Mucosa of descending colon (tissue), 3 donors: Measurements from ENCODE around the gene SERPINB13. TPM values are rescaled to one million over a fixed set of nuclear protein-coding genes. Genes with fewer than 3 reads are reported as not detected.

Experiments used
- ATAC-seq: fragments of 200-7000 bp; cut with Tn5 transposase; one replicate; pipeline ENCODE4 v1.9.1; 2020; ENCODE audit warnings: mild to moderate bottlenecking, moderate library complexity
- DNase-seq, 3 donors: peaks; one replicate each; pipeline ENCODE4 v3.0.0-alpha.2; 2020
- H3K36me3 ChIP-seq: fragments of 200-600 bp; one replicate; pipeline ENCODE4 v1.8.0; 2021; ENCODE audit warnings: low read depth, mild to moderate bottlenecking
- H3K4me1 ChIP-seq: fragments of 200-600 bp; one replicate; pipeline ENCODE4 v1.8.0; 2021; ENCODE audit warnings: low read depth, mild to moderate bottlenecking
- H3K4me3 ChIP-seq: fragments of 200-600 bp; one replicate; pipeline ENCODE4 v1.8.0; 2021; ENCODE audit warnings: mild to moderate bottlenecking
- H3K9me3 ChIP-seq: fragments of 200-600 bp; one replicate; pipeline ENCODE4 v1.8.0; 2021; ENCODE audit warnings: mild to moderate bottlenecking
- intact Hi-C, 2 donors: fragments of 100-400 bp; cut with DNase I in 1 of 2; cut with micrococcal nuclease in 1 of 2; formaldehyde crosslinking; loops; one replicate each; pipeline versions ENCODE4 v1.11.0 to v1.11.1; 2022; cut with DNase I, micrococcal nuclease
- total RNA-seq, 3 donors: library from RNA; stranded (reverse); fragmentation: NEBNext Ultra II Directional in 2 of 3; extraction: Animal tissue kit (Norgen Biotek cat#: 25700) in 2 of 3; gene quantifications; one replicate each; pipeline versions ENCODE4 v1.2.1 to v1.2.4, GENCODE V29; 2021 to 2023
- TF ChIP-seq, protein P1 (sequence below): fragments of 200-600 bp; IDR thresholded peaks from one replicate; pipeline ENCODE4 v1.8.0; 2022; ENCODE audit warnings: antibody characterized with exemption, mild to moderate bottlenecking
- donor health status: DM: no; HTN: no; CAD: no; lungs with moderate emphysema.
- donor health status: DM: no; HTN: no; CAD: no.
- donor health status: DM: no; HTN: yes; CAD: no.

SERPINB13 gene
- total RNA-seq, 3 donors from 2014 or later = not detected

DNA sequence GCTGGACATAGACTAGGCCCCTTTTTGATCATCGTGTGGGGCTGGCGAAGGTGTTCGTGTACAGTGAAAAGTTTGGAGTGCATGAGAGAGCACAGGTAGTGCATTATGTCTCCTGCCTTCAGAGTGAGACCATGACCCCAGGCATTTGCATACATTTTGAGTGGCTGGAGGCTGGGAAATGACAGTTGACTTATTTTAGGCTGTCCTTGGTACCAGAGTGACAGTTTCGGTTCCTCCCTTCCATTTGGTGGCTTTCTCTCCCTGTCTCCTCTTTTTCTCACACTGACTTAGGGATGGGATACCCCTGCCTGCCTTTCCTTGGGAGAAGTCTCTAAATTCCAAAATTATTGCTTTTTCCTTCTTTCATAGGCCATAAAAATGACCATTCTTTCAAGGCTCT, 24.9 kb upstream of the SERPINB13 start:
- no peak overlapping the region for H3K4me3 ChIP-seq
- no peak for ATAC-seq
- no peaks in the 10 kb centered on the region for H3K4me1 ChIP-seq
- intact Hi-C loops = no loop called here
- DNase-seq = no peak
- TF ChIP-seq, protein P1, sequence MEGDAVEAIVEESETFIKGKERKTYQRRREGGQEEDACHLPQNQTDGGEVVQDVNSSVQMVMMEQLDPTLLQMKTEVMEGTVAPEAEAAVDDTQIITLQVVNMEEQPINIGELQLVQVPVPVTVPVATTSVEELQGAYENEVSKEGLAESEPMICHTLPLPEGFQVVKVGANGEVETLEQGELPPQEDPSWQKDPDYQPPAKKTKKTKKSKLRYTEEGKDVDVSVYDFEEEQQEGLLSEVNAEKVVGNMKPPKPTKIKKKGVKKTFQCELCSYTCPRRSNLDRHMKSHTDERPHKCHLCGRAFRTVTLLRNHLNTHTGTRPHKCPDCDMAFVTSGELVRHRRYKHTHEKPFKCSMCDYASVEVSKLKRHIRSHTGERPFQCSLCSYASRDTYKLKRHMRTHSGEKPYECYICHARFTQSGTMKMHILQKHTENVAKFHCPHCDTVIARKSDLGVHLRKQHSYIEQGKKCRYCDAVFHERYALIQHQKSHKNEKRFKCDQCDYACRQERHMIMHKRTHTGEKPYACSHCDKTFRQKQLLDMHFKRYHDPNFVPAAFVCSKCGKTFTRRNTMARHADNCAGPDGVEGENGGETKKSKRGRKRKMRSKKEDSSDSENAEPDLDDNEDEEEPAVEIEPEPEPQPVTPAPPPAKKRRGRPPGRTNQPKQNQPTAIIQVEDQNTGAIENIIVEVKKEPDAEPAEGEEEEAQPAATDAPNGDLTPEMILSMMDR = no peak
- no peaks in the 10 kb centered on the region for H3K9me3 ChIP-seq
- H3K36me3 ChIP-seq = no peaks in the 10 kb centered on the region

DNA sequence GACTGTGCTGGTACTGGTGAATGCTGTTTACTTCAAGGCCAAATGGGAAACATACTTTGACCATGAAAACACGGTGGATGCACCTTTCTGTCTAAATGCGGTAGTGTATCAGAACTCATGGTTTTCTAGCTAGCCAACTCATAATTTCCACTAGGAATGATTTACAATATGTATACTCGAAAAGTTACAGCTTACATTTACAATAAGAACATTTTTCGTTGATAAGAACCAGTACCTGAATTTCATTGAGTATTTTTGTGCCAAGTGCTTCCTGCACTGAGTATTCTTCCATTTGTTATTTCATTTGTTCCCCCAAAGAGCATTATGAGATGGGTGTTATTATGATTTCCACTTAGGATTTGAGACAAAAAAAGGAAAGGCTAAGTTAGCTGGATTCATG, 23.1 kb upstream of the SERPINB13 start:
- ATAC-seq = no peak
- Histone ChIP-seq H3K36me3 (no peaks in the 10 kb centered on the region), H3K9me3 (no peaks in the 10 kb centered on the region), H3K4me3 (no peak overlapping the region), H3K4me1 (no peaks in the 10 kb centered on the region)
- DNase-seq = no peak
- TF ChIP-seq, protein P1 = no peak
- intact Hi-C loops = no loop called here

DNA sequence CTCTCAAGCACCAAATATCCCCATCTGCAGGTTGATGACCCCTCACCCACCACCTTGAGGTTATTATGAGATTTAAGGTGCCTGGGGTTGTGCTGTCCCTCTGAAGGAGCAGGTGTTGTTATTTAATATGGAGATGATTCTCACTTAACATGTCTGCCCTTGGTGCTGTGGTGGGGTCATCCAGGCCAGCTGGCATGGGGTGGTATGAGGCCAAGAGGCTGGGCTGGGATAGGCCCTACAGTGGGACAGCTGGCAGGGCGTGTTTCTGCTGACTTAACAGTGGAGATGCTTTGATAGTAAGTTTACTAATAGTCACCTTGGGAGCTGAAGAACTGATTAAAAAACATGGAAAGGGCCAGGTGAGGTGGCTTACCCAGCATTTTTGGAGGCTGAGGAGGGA, 22.6 kb upstream of the SERPINB13 start:
- H3K36me3 ChIP-seq = no peaks in the 10 kb centered on the region
- H3K9me3 ChIP-seq = no peaks in the 10 kb centered on the region
- DNase-seq (no peak), ATAC-seq (no peak)
- H3K4me1 ChIP-seq = no peaks in the 10 kb centered on the region
- no peak overlapping the region for H3K4me3 ChIP-seq
- TF ChIP-seq, protein P1 = no peak
- intact Hi-C loops = no loop called here

DNA sequence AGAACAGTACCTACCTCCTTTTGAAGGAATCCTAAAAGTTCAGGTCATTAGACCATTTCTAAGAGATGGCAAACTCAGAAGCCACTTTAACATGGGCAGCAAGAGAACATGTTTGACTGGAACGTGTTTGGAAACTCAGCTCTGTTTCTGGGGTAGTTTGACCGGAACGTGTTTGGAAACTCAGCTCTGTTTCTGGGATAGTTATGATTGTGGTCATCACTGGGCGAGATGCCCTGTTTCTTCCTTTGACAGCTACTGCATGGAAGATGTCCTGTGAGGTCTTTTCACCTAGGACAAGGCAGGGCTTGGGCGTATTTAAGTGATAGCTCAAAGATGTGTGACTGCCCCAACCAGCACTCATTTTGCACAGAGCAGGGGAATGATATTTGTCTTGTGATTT, 19.9 kb upstream of the SERPINB13 start:
- Histone ChIP-seq H3K4me1 (no peaks in the 10 kb centered on the region), H3K9me3 (no peaks in the 10 kb centered on the region), H3K36me3 (no peaks in the 10 kb centered on the region), H3K4me3 (no peak overlapping the region)
- intact Hi-C loops = no loop called here
- DNase-seq = no peak
- TF ChIP-seq, protein P1 = no peak
- ATAC-seq = no peak

DNA sequence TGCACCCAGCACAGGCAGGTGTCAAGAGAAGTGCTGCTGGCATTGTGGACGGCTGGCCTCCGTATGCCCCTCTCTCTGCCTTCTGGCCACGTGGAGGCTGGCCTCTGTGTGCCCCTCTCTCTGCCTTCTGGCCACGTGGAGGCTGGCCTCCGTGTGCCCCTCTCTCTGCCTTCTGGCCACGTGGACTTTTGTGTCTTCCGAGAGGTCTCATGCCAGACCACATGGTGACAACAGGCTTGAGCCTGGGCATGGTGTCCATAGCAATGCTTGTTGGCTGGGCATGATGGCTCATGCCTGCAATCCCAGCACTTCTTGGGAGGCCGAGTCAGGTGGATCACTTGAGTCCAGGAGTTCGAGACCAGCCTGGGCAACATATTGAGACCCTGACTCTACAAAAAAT, 19.3 kb upstream of the SERPINB13 start:
- Histone ChIP-seq H3K9me3 (no peaks in the 10 kb centered on the region), H3K36me3 (no peaks in the 10 kb centered on the region), H3K4me1 (no peaks in the 10 kb centered on the region), H3K4me3 (no peak overlapping the region)
- intact Hi-C loops = no loop called here
- DNase-seq (no peak), ATAC-seq (no peak)
- TF ChIP-seq, protein P1 = no peak

DNA sequence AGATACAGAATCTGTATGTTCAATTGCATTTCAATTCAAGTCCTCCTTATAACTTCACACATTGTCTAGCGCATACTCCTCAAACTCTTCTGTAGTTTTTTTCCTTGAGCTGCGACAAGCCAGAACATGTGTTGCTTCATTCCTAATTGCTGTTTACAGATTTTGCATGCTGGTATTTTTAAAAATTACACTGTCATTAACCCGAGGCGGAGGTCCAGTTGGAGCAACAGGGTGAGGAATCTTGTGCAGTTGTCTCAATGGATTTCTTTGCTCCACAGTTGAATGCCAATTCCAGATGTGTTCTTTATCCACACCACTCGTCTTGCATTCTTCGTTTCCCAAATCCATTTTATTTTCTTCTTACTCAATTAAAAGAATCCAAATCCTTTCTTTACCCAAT, 16.4 kb upstream of the SERPINB13 start:
- TF ChIP-seq, protein P1 = no peak
- DNase-seq = no peak
- Histone ChIP-seq H3K36me3 (no peaks in the 10 kb centered on the region), H3K4me3 (no peak overlapping the region), H3K4me1 (no peaks in the 10 kb centered on the region), H3K9me3 (no peaks in the 10 kb centered on the region)
- intact Hi-C loops = loop anchor here in 1 of 2 donors (10.0 kb wide), 1 partner anchor 46 kb away; no protein-coding TSS in a partner anchor
- no peak for ATAC-seq
